PC-9 (cell line): Measurements from ENCODE around the gene SUMF1.

Experiments
- EZH2 ChIP-seq: fragments of 200-600 bp; sonication (generic); IDR thresholded peaks from 2 replicates; pipeline ENCODE4 v1.8.0; 2017; ENCODE audit warnings: antibody characterized with exemption, low read depth
- TF ChIP-seq, protein P1 (sequence below): fragments of 200-600 bp; sonication (generic); conservative IDR thresholded peaks from 2 replicates; pipeline ENCODE4 v1.6.1; 2017; ENCODE audit warnings: mixed run types, antibody characterized with exemption, mild to moderate bottlenecking, moderate library complexity

GRCh38 chr3:4505688-4506558 lies 38.9 kb upstream of the SUMF1 start:
- TF ChIP-seq, protein P1, sequence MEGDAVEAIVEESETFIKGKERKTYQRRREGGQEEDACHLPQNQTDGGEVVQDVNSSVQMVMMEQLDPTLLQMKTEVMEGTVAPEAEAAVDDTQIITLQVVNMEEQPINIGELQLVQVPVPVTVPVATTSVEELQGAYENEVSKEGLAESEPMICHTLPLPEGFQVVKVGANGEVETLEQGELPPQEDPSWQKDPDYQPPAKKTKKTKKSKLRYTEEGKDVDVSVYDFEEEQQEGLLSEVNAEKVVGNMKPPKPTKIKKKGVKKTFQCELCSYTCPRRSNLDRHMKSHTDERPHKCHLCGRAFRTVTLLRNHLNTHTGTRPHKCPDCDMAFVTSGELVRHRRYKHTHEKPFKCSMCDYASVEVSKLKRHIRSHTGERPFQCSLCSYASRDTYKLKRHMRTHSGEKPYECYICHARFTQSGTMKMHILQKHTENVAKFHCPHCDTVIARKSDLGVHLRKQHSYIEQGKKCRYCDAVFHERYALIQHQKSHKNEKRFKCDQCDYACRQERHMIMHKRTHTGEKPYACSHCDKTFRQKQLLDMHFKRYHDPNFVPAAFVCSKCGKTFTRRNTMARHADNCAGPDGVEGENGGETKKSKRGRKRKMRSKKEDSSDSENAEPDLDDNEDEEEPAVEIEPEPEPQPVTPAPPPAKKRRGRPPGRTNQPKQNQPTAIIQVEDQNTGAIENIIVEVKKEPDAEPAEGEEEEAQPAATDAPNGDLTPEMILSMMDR = no peak
- no peak for TF ChIP-seq EZH2
